RWPE2 (cell line): Measurements from ENCODE around the gene NCS1.

Experiments
- ATAC-seq: fragments of 200-7000 bp; cut with Tn5 transposase; 3 replicates; pipeline ENCODE4 v1.9.1; 2021; ENCODE audit warnings: low read depth
- DNase-seq: peaks from one replicate; pipeline ENCODE4 v3.0.0-alpha.2; 2020; ENCODE audit warnings: low spot score
- H3K27ac ChIP-seq: fragments of 450-650 bp; 2 replicates; pipeline ENCODE4 v1.5.1; 2017; ENCODE audit warnings: mild to moderate bottlenecking; ENCODE audit not compliant: poor library complexity, severe bottlenecking
- H3K27me3 ChIP-seq: fragments of 250-450 bp; sonication (Bioruptor Pico); 2 replicates; pipeline ENCODE4 v1.5.1; 2021; ENCODE audit warnings: mild to moderate bottlenecking, moderate library complexity; ENCODE audit not compliant: insufficient read depth, poor library complexity, severe bottlenecking
- H3K36me3 ChIP-seq: fragments of 250-450 bp; sonication (Bioruptor Pico); 2 replicates; pipeline ENCODE4 v1.5.1; 2020; ENCODE audit warnings: low read depth, mild to moderate bottlenecking, moderate library complexity
- H3K4me1 ChIP-seq: fragments of 250-450 bp; sonication (Bioruptor Pico); 2 replicates; pipeline ENCODE4 v1.5.1; 2021; ENCODE audit warnings: mild to moderate bottlenecking, moderate library complexity; ENCODE audit not compliant: insufficient read depth, poor library complexity, severe bottlenecking
- H3K4me3 ChIP-seq: fragments of 250-450 bp; sonication (Bioruptor Pico); 2 replicates; pipeline ENCODE4 v1.5.1; 2021; ENCODE audit warnings: mild to moderate bottlenecking, moderate library complexity; ENCODE audit not compliant: severe bottlenecking
- H3K9me3 ChIP-seq: fragments of 250-450 bp; sonication (Bioruptor Pico); 2 replicates; pipeline ENCODE4 v1.5.1; 2021; ENCODE audit warnings: mild to moderate bottlenecking, moderate library complexity; ENCODE audit not compliant: severe bottlenecking
- CTCF ChIP-seq: fragments of 450-650 bp; IDR thresholded peaks from one replicate; pipeline ENCODE4 v1.5.1; 2017; ENCODE audit warnings: mild to moderate bottlenecking, moderate library complexity; ENCODE audit not compliant: poor library complexity, severe bottlenecking

Gene NCS1

GRCh38 chr9:130182381-130182909, 10.2 kb downstream of the NCS1 start:
- Histone ChIP-seq H3K27ac (no peak overlapping the region), H3K36me3 (0 out of 2 replicates have a peak, but pooled peaks cover 3% of the 10 kb centered on the region), H3K9me3 (no peaks in the 10 kb centered on the region), H3K27me3 (no peaks in the 10 kb centered on the region), H3K4me3 (no peak overlapping the region), H3K4me1 (peaks cover 3% of the 10 kb centered on the region)
- no peak for TF ChIP-seq CTCF
- DNase-seq (no peak), ATAC-seq (no peak; the same call in 2 of the 3 replicates)

GRCh38 chr9:130183133-130183762, 11.0 kb downstream of the NCS1 start:
- peaks cover 5% of the 10 kb centered on the region for H3K4me1 ChIP-seq
- H3K9me3 ChIP-seq = no peaks in the 10 kb centered on the region
- DNase-seq (peak; percentile 37), ATAC-seq (peak; percentile 37)
- no peak overlapping the region for H3K4me3 ChIP-seq
- peak overlapping the region; percentile 21 for H3K27ac ChIP-seq
- H3K27me3 ChIP-seq = no peaks in the 10 kb centered on the region
- 0 out of 2 replicates have a peak, but pooled peaks cover 3% of the 10 kb centered on the region for H3K36me3 ChIP-seq
- TF ChIP-seq CTCF = no peak

DNA sequence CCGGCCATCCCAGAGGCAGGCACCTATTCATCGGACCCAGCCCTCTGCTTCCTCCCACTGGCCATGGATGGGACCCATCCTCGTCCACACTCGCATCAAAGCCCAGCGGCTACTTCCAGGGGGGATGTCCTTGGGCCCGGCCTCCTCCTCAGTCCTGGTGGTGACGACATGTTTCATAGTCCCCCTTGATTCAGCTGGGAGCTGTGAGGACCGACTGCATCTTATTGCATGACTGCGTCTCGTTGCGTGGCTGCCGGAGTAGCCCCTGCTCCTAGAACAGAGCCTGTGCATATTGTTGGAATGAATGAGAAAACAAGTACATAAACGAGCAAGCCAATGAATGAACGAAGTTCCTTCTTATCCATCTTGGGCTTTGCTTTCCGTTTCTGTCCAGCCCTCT, 12.8 kb downstream of the NCS1 start:
- H3K9me3 ChIP-seq = no peaks in the 10 kb centered on the region
- no peaks in the 10 kb centered on the region for H3K36me3 ChIP-seq
- peak; percentile 34 for DNase-seq
- H3K4me3 ChIP-seq = no peak overlapping the region
- no peak overlapping the region for H3K27ac ChIP-seq
- no peak for TF ChIP-seq CTCF
- ATAC-seq = no peak
- H3K27me3 ChIP-seq = no peaks in the 10 kb centered on the region
- peaks cover 5% of the 10 kb centered on the region for H3K4me1 ChIP-seq

- H3K9me3 ChIP-seq = no peaks in the 10 kb centered on the region
- ATAC-seq (no peak), DNase-seq (peak; percentile 28)
- no peak overlapping the region for H3K27ac ChIP-seq
- TF ChIP-seq CTCF = no peak
- H3K36me3 ChIP-seq = no peaks in the 10 kb centered on the region
- H3K27me3 ChIP-seq = no peaks in the 10 kb centered on the region
- H3K4me1 ChIP-seq = peaks cover 5% of the 10 kb centered on the region
- no peak overlapping the region for H3K4me3 ChIP-seq
Observed at GRCh38 chr9:130185490-130186031, 13.4 kb downstream of the NCS1 start.

DNA sequence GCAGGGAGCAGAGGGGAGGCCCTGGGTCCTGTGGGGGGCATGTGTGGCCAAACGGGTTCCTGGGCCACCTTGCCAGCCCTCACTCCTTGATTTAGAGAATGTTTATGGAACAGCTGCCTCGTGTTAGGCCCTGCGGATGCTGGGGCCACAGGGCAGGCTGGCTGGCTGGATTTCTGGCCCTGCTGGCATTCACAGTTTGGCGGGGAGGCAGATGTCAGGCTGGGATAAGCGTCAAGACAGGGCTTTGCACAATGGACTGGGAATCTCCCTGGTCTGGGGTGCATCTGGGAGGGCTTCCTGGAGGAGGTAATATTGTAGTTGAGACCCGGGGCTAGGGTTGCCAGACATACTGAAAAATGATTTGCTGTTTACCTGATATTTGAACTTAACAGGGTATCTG, 13.8 kb downstream of the NCS1 start:
- Histone ChIP-seq H3K27ac (no peak overlapping the region), H3K27me3 (no peaks in the 10 kb centered on the region), H3K4me3 (no peak overlapping the region), H3K4me1 (peaks cover 5% of the 10 kb centered on the region), H3K9me3 (no peaks in the 10 kb centered on the region), H3K36me3 (no peaks in the 10 kb centered on the region)
- peak; percentile 32 for DNase-seq
- no peak for ATAC-seq
- no peak for TF ChIP-seq CTCF
